Smooth muscle cell of bladder (primary cell): ENCODE data around the gene OR56B1. TPM values are rescaled to one million over a fixed set of nuclear protein-coding genes. Genes with fewer than 3 reads are reported as not detected.

Experiments
- total RNA-seq: library from RNA; depleted of rRNA; stranded (reverse); fragments of >200 nt; gene quantifications from 2 replicates; pipeline ENCODE4 v1.2.3, GENCODE V29; 2014

Gene OR56B1
- not detected in 2 replicates for total RNA-seq

GRCh38 chr11:5736396-5736795 lies at the start of gene OR56B1:
TSS of gene OR56B1 (plus strand) at chr11:5736448. CDS start at chr11:5736517, 69 bp downstream.

GRCh38 chr11:5689551-5689983 lies 46.7 kb upstream of the OR56B1 start, which contains the start of gene TRIM22:
TSS of gene TRIM22 (plus strand) at chr11:5689790. CDS start at chr11:5696233, 6,443 bp downstream.

GRCh38 chr11:5753943-5754342 lies 17.7 kb downstream of the OR56B1 start, which contains the start of gene OR52N4:
TSS of gene OR52N4 (plus strand) at chr11:5754243. CDS start at chr11:5754741, 498 bp downstream.

GRCh38 chr11:5783255-5783654 lies 47.0 kb downstream of the OR56B1 start, which contains the start of gene OR52N5:
TSS of gene OR52N5 (minus strand) at chr11:5783355. CDS start at chr11:5778634, 4,721 bp downstream.

Other genes starting within 250 kb of the OR56B1 start
- gene OR52D1, start 247.8 kb upstream of the OR56B1 start, total RNA-seq = not detected in 2 replicates
- under 0.01 and 0.14 TPM in 2 replicates for gene UBQLN3, start 226.5 kb upstream of the OR56B1 start, total RNA-seq
- gene UBQLNL, start 219.7 kb upstream of the OR56B1 start, total RNA-seq = 0.14 and 0.18 TPM in 2 replicates
- gene OR52H1, start 187.9 kb upstream of the OR56B1 start, total RNA-seq = 0.43 and 0.65 TPM in 2 replicates
- not detected in 2 replicates for gene OR52B6, start 155.6 kb upstream of the OR56B1 start, total RNA-seq
- gene TRIM6, start 139.8 kb upstream of the OR56B1 start, total RNA-seq = 3.0 and 4.6 TPM in 2 replicates
- gene TRIM34, start 111.4 kb upstream of the OR56B1 start, total RNA-seq = 8.7 and 11.4 TPM in 2 replicates
- 38.5 and 43.5 TPM in 2 replicates for gene TRIM5, start 51.4 kb upstream of the OR56B1 start, total RNA-seq
- 82.2 and 84.5 TPM in 2 replicates for gene TRIM22, start 46.7 kb upstream of the OR56B1 start, total RNA-seq
- not detected in 2 replicates for gene OR52N4, start 17.8 kb downstream of the OR56B1 start, total RNA-seq
- not detected in 2 replicates for gene OR52N5, start 46.9 kb downstream of the OR56B1 start, total RNA-seq
- not detected in 2 replicates for gene OR52N1, start 54.8 kb downstream of the OR56B1 start, total RNA-seq
- gene OR52N2, start 72.5 kb downstream of the OR56B1 start, total RNA-seq = not detected in 2 replicates
- not detected in 2 replicates for gene OR52E6, start 105.4 kb downstream of the OR56B1 start, total RNA-seq
- not detected in 2 replicates for gene OR52E8, start 121.2 kb downstream of the OR56B1 start, total RNA-seq
- gene OR52E4, start 144.2 kb downstream of the OR56B1 start, total RNA-seq = not detected in 2 replicates
- not detected in 2 replicates for gene OR52E5, start 156.8 kb downstream of the OR56B1 start, total RNA-seq
- not detected in 2 replicates for gene OR56A3, start 205.8 kb downstream of the OR56B1 start, total RNA-seq
- not detected in 2 replicates for gene OR56A5, start 232.0 kb downstream of the OR56B1 start, total RNA-seq